HFF-Myc (cell line): ENCODE data around the gene PDZD7.

Source experiments
- DNase-seq: peaks from one replicate; pipeline ENCODE4 v3.0.0-alpha.2; 2011; ENCODE audit warnings: low read depth; ENCODE audit errors: extremely low read depth
- H3K4me3 ChIP-seq: replicated peaks from 2 replicates; pipeline ENCODE4 v1.5.1; 2011; ENCODE audit warnings: low read depth, mild to moderate bottlenecking, control low read depth, low read length
- CTCF ChIP-seq: IDR thresholded peaks from 2 replicates; pipeline ENCODE4 v1.5.1; 2012; ENCODE audit warnings: mild to moderate bottlenecking, low read depth, low read length, control low read depth; ENCODE audit errors: missing control alignments

Gene PDZD7

DNA sequence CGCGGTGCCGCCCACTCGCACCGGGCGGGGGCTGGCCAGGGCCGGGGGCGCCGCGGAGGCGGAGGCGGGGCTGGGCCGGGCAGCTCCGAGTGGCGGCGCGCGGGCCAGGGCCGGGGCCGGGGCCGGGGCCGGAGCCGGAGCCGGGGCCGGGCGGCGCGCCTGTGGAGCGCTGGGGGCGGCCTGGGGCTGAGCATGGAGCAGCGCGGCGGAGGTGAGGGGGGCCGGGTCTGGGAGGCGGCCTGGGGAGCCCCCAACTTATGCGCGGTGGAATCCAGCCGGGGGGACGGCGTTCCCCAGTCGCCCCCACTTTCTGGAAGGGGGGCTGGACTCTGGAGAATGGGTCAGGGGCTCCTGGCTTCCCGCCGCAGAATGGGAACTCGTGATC is 31.2 kb downstream of the PDZD7 start, which contains the start of gene LZTS2:
Gene LZTS2, plus strand, starts transcription at position 67 of the 385 bp plus-strand sequence. CDS start 2,731 bp downstream, outside the sequence.
- H3K4me3 ChIP-seq: peak within 1 kb of the TSS; percentile 84
- no peak for TF ChIP-seq CTCF
- DNase-seq: no peak

DNA sequence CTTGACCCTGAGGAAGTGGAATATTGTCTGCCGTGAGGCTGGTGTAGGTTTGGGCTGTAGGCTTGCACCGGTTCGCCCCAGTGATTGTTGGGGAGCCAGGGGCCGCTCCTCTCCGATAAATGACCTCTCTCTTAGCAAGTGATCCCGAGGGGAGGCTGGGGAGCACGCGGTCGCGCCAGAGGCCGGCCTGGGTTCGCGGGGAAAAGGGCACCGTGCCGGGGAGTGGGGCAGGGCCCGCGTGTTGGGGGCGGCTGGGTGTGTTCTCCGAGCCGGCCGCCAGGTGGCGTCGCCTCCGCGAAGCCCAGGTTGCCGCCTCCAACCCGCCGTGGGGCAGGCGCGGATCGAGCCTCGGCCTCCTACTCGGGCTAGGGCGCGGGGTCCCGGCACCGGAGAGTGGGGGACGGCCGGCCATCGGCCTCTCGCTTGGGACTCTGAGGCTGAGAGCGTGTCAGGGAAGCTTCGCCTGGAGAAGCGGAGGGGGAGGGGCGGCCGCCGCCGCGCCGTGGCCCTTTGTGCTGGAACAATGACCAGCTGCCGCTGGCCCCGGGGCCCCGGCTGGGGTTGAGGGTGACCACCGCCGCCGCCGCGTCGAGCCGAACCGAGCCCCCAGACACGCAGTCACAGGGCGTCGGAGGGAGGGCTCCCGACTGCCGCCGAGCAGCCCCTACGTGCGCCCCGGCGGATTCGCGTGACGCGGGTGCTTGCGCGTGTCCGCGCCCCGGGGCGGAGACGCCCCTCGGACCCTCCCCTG is 31.8 kb downstream of the PDZD7 start:
- peak overlapping the region; percentile 84 for H3K4me3 ChIP-seq
- peak; percentile 80 for TF ChIP-seq CTCF
- DNase-seq: no peak

GRCh38 chr10:100998183-100998990 is 32.5 kb downstream of the PDZD7 start:
- DNase-seq: no peak
- TF ChIP-seq CTCF: no peak
- H3K4me3 ChIP-seq: peak overlapping the region; percentile 84

GRCh38 chr10:100997360-100998182 is 33.4 kb downstream of the PDZD7 start:
- H3K4me3 ChIP-seq: peak overlapping the region; percentile 84
- TF ChIP-seq CTCF: peak; percentile 90
- no peak for DNase-seq

GRCh38 chr10:100996678-100997359 is 34.1 kb downstream of the PDZD7 start:
- TF ChIP-seq CTCF: no peak
- no peak for DNase-seq
- peak overlapping the region; percentile 84 for H3K4me3 ChIP-seq

DNA sequence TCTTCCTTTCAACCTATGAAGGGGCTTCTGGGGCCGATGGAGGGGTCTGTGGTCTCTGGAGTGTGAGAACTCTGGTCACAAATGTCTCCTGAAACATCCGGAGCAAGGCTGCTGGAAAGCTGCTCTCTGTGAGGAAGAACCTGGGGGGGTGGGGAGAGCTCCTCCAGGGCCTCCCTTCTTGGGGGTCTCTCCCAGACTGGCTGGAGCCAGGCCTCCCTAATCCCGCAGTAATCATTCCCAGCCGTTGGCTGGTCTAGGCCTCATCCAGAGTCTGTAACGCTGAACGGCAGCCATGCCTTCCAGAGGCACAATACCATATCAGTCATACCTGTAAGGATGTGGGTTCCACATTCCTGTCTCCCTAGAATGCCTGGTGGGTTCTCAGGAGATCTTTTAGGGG is 35.7 kb downstream of the PDZD7 start:
- DNase-seq: no peak
- no peak for TF ChIP-seq CTCF
- H3K4me3 ChIP-seq: no peak overlapping the region
